Measurements from ENCODE around the gene ZFAND3.

The ZFAND3 gene

DNA sequence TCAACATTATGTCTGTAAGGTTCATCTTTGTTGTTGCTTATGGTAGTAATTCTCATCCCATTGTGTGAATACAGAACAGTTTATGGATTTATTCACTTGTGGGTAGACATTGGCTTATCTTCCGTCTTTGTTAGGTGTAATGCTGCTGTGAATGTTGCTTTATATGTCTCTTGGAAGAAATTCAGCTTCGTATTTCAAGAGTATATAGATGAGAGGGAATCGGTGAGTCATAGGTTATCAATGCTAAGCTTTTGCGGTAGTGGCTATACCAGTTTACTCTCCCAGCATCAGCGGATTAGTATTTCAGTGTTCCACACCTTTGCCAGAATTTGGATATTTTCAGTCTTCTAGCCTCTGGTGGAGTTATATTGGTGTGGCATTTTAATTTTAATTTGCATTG is 77.8 kb downstream of the ZFAND3 start:
- Histone ChIP-seq H3K79me2 (ENCODE audit: control insufficient read depth, insufficient read depth, low read length, unreplicated experiment) (peaks cover 78% of the 10 kb centered on the region), H3K36me3 (ENCODE audit: insufficient read depth, low read length) (0 out of 2 replicates have a peak, but pooled peaks cover 3% of the 10 kb centered on the region), H2AFZ (ENCODE audit: low read length, unreplicated experiment) (no peak overlapping the region), H3K4me3 (ENCODE audit: low read depth, low read length) (no peak overlapping the region), H3K27ac (ENCODE audit: low read depth, low read length) (no peak overlapping the region), H3K4me1 (ENCODE audit: control insufficient read depth, insufficient read depth, low read length, unreplicated experiment) (peaks cover 3% of the 10 kb centered on the region), H3K27me3 (ENCODE audit: insufficient read depth, low read length) (no peaks in the 10 kb centered on the region)

DNA sequence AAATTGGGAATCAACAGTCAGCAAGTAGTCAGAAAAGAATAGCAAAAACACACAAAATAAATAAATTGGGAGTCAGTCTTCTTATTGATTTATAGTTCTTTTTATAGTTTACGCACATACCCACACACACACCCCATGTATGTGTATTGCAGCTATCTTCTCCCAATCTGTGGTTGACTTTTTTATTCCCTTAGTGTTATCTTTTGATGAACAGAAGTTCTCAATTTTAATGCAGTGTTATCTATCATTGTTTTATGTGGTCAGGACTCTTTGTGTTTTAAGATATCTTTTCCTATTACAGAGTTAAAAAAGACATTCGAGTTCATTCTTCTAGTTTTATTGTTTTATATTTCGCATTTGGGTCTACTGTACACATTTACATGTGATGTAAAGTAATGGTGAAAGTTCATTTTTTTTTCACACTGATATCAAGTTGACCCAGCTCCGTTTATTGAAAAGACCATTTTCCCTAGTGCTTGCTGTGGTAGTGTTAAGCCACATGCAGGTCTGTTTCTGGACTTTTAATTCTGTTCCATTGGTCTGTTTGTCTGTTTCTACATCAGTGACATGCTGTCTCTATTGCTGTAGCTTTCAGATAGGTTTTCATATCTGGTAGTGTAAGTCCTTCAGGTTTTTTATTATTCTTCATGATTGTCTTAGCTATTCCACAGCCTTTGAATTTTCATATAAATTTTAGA is 78.4 kb downstream of the ZFAND3 start:
- H3K4me1 ChIP-seq (ENCODE audit: control insufficient read depth, insufficient read depth, low read length, unreplicated experiment), result peaks cover 3% of the 10 kb centered on the region
- H3K27ac ChIP-seq (ENCODE audit: low read depth, low read length), result no peak overlapping the region
- H2AFZ ChIP-seq (ENCODE audit: low read length, unreplicated experiment), result no peak overlapping the region
- H3K79me2 ChIP-seq (ENCODE audit: control insufficient read depth, insufficient read depth, low read length, unreplicated experiment), result peaks cover 78% of the 10 kb centered on the region
- no peak overlapping the region for H3K4me3 ChIP-seq (ENCODE audit: low read depth, low read length)
- no peaks in the 10 kb centered on the region for H3K27me3 ChIP-seq (ENCODE audit: insufficient read depth, low read length)
- H3K36me3 ChIP-seq (ENCODE audit: insufficient read depth, low read length), result 0 out of 2 replicates have a peak, but pooled peaks cover 2% of the 10 kb centered on the region

DNA sequence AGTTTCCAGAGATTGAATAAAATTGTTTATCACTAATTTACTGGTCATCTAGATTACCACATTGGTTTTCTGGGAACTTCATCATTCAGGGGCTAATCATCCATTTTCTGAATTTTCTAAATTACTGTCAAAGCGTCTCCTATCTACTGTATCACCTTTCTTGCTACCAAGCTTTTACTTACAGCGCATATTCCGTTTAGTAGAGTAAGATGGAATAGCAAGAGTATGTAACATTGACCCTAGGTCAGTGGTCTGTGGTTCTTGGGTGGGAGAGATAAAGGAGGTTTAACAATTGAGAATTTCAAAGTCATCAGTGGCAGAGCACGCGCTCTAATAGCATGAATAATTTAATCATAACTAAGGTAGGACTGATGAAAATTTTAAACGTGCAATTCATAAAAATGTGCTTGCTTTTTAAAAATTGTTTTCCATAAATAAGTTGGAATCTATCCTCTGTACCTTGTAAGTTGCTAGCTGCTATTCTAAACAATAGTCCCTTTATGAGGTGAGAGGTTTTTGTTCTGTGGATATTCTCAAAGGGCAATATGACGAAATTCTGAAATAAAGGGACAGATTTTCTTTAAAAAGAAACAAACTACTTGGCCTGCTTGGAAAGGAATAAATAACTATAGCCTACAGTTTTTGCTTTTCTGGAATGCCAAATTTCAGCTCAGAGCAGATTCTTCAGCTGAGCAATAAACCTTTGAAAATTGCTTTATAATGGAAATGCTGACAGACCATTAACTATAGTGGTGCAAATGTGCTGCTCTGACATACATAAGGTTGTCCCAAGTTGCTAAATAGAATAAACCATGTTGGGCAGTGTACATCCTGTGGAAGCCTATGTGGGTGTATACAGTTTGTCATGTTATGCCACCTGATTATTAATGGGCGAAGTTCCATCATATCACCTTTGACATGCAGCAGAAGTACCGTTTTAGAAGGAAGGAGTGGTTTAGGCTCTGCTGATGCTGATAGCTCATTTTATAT is 84.1 kb downstream of the ZFAND3 start:
- Histone ChIP-seq H3K4me3 (ENCODE audit: low read depth, low read length) (no peak overlapping the region), H3K4me1 (ENCODE audit: control insufficient read depth, insufficient read depth, low read length, unreplicated experiment) (peaks cover 12% of the 10 kb centered on the region), H3K79me2 (ENCODE audit: control insufficient read depth, insufficient read depth, low read length, unreplicated experiment) (peaks cover 88% of the 10 kb centered on the region), H3K27me3 (ENCODE audit: insufficient read depth, low read length) (no peaks in the 10 kb centered on the region), H3K27ac (ENCODE audit: low read depth, low read length) (no peak overlapping the region), H3K36me3 (ENCODE audit: insufficient read depth, low read length) (no peaks in the 10 kb centered on the region), H2AFZ (ENCODE audit: low read length, unreplicated experiment) (no peak overlapping the region)

DNA sequence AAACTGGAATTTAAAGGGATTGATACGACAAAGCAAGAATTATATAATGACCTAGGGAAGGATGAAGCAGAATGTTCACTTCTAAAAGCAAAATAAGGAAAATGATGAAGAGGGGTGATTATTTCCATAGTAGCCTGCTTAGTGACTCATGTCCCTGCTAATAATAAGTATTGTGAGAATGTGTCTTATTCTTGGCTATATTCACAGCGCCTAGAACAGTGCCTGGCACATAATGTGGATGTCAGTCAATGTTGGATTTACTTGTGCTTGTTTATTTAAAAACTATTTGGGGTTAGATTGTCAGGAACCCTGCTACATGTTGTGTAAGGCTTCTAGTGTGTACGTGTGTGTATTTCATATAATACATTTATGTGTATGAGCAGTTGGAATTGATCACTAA is 85.1 kb downstream of the ZFAND3 start:
- peaks cover 12% of the 10 kb centered on the region for H3K4me1 ChIP-seq (ENCODE audit: control insufficient read depth, insufficient read depth, low read length, unreplicated experiment)
- H3K27ac ChIP-seq (ENCODE audit: low read depth, low read length), result no peak overlapping the region
- H2AFZ ChIP-seq (ENCODE audit: low read length, unreplicated experiment), result no peak overlapping the region
- H3K36me3 ChIP-seq (ENCODE audit: insufficient read depth, low read length), result no peaks in the 10 kb centered on the region
- no peaks in the 10 kb centered on the region for H3K27me3 ChIP-seq (ENCODE audit: insufficient read depth, low read length)
- H3K79me2 ChIP-seq (ENCODE audit: control insufficient read depth, insufficient read depth, low read length, unreplicated experiment), result peaks cover 85% of the 10 kb centered on the region
- no peak overlapping the region for H3K4me3 ChIP-seq (ENCODE audit: low read depth, low read length)

DNA sequence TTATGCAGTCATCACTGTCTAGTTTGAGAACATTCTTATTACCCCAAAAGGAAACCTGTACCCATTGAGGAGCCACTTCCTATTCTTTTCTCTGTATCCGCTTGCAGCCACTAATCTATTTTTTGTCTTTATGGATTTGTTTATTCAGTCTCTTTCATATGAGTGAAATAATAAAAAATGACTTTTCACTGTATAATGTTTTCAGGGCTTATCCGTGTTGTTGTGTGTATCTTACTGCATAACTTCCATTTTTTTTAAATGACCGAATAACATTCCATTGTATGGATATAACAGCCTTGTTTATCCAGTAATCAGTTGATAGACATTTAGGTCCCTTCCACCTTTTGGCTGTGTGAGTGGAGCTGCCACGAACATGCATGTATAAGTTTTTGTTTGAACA is 86.6 kb downstream of the ZFAND3 start:
- Histone ChIP-seq H2AFZ (ENCODE audit: low read length, unreplicated experiment) (no peak overlapping the region), H3K27me3 (ENCODE audit: insufficient read depth, low read length) (no peaks in the 10 kb centered on the region), H3K4me3 (ENCODE audit: low read depth, low read length) (no peak overlapping the region), H3K79me2 (ENCODE audit: control insufficient read depth, insufficient read depth, low read length, unreplicated experiment) (peaks cover 87% of the 10 kb centered on the region), H3K36me3 (ENCODE audit: insufficient read depth, low read length) (no peaks in the 10 kb centered on the region), H3K27ac (ENCODE audit: low read depth, low read length) (no peak overlapping the region), H3K4me1 (ENCODE audit: control insufficient read depth, insufficient read depth, low read length, unreplicated experiment) (peaks cover 12% of the 10 kb centered on the region)

DNA sequence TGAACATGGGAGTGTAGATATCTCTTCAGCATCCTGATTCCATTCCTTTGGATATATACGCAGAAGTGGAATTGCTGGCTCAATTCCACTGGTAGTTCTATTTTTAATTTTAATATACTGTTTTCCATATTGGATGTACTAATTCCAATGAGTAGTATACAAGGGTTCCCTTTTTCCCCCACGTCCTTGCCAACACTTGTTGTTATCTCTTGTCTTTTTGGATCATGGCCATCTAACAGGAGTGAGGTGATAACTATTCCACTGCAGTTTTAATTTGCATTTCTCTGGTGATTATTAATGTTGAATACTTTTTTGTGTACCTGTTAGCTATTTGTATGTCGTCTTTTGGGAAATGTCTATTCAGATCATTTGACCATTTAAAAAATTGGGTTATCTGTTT is 91.5 kb downstream of the ZFAND3 start:
- Histone ChIP-seq H3K79me2 (ENCODE audit: control insufficient read depth, insufficient read depth, low read length, unreplicated experiment) (peaks cover 75% of the 10 kb centered on the region), H3K4me1 (ENCODE audit: control insufficient read depth, insufficient read depth, low read length, unreplicated experiment) (peaks cover 17% of the 10 kb centered on the region), H3K27me3 (ENCODE audit: insufficient read depth, low read length) (no peaks in the 10 kb centered on the region), H3K27ac (ENCODE audit: low read depth, low read length) (no peak overlapping the region), H2AFZ (ENCODE audit: low read length, unreplicated experiment) (no peak overlapping the region), H3K36me3 (ENCODE audit: insufficient read depth, low read length) (no peaks in the 10 kb centered on the region), H3K4me3 (ENCODE audit: low read depth, low read length) (no peak overlapping the region)

DNA sequence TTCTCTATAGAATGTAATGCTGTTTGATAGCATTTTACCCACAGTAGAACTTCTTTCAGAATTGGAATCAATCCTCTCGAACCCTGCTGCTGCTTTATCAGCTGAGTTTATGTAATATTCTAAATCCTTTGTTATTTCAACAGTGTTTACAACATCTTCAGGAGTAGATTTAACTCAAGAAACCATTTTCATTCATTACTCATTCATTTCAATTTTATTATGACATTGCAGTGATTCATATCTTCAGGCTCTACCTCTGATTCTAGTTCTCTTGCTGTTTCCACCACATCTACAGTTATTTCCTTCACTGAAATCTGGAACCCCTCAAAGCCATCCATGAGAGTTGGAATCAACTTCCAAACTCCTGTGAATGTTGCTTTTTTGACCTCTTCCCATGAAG is 93.7 kb downstream of the ZFAND3 start:
- peaks cover 75% of the 10 kb centered on the region for H3K79me2 ChIP-seq (ENCODE audit: control insufficient read depth, insufficient read depth, low read length, unreplicated experiment)
- no peak overlapping the region for H3K4me3 ChIP-seq (ENCODE audit: low read depth, low read length)
- peak overlapping the region; percentile 31; the same call in 1 of the 2 replicates for H3K27ac ChIP-seq (ENCODE audit: low read depth, low read length)
- peaks cover 17% of the 10 kb centered on the region for H3K4me1 ChIP-seq (ENCODE audit: control insufficient read depth, insufficient read depth, low read length, unreplicated experiment)
- no peak overlapping the region for H2AFZ ChIP-seq (ENCODE audit: low read length, unreplicated experiment)
- no peaks in the 10 kb centered on the region for H3K27me3 ChIP-seq (ENCODE audit: insufficient read depth, low read length)
- no peaks in the 10 kb centered on the region for H3K36me3 ChIP-seq (ENCODE audit: insufficient read depth, low read length)

DNA sequence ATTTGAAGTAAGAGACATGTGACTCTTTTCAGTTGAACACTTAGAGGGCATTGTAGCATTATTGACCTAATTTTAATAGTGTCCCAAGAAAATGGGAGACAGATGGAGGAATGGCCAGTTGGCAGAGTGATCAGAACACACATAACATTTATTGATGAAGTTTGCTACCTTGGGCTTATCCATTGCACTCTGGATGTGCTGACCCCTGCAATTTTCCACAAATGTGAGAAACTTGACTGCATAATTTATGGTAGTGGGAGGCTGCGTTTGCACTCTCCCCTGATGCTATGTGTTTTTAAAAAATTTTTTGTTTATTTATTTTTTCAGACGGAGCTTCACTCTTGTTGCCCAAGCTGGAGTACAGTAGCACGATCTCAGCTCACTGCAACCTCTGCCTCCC is 95.9 kb downstream of the ZFAND3 start:
- H3K27ac ChIP-seq (ENCODE audit: low read depth, low read length), result no peak overlapping the region
- no peaks in the 10 kb centered on the region for H3K27me3 ChIP-seq (ENCODE audit: insufficient read depth, low read length)
- peaks cover 81% of the 10 kb centered on the region for H3K79me2 ChIP-seq (ENCODE audit: control insufficient read depth, insufficient read depth, low read length, unreplicated experiment)
- no peaks in the 10 kb centered on the region for H3K36me3 ChIP-seq (ENCODE audit: insufficient read depth, low read length)
- H3K4me3 ChIP-seq (ENCODE audit: low read depth, low read length), result no peak overlapping the region
- H3K4me1 ChIP-seq (ENCODE audit: control insufficient read depth, insufficient read depth, low read length, unreplicated experiment), result peaks cover 17% of the 10 kb centered on the region
- no peak overlapping the region for H2AFZ ChIP-seq (ENCODE audit: low read length, unreplicated experiment)

DNA sequence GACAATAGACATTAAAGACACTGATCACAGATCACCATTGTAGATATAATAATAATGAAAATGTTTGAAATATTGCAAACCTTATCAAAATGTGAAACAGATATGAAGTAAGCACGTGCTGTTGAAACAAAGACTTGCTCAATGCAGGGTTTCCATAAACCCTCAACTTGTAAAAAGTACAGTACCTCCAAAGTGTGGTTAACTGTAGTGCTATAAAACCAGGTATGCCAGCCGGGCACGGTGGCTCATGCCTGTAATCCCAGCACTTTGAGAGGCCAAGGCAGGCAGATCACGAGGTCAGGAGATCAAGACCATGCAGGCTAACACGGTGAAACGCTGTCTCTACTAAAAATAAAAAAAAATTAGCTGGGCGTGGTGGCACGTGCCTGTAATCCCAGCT is 96.6 kb downstream of the ZFAND3 start:
- H3K36me3 ChIP-seq (ENCODE audit: insufficient read depth, low read length), result no peaks in the 10 kb centered on the region
- no peak overlapping the region for H2AFZ ChIP-seq (ENCODE audit: low read length, unreplicated experiment)
- H3K79me2 ChIP-seq (ENCODE audit: control insufficient read depth, insufficient read depth, low read length, unreplicated experiment), result peaks cover 81% of the 10 kb centered on the region
- peaks cover 17% of the 10 kb centered on the region for H3K4me1 ChIP-seq (ENCODE audit: control insufficient read depth, insufficient read depth, low read length, unreplicated experiment)
- no peak overlapping the region for H3K27ac ChIP-seq (ENCODE audit: low read depth, low read length)
- no peaks in the 10 kb centered on the region for H3K27me3 ChIP-seq (ENCODE audit: insufficient read depth, low read length)
- H3K4me3 ChIP-seq (ENCODE audit: low read depth, low read length), result no peak overlapping the region

DNA sequence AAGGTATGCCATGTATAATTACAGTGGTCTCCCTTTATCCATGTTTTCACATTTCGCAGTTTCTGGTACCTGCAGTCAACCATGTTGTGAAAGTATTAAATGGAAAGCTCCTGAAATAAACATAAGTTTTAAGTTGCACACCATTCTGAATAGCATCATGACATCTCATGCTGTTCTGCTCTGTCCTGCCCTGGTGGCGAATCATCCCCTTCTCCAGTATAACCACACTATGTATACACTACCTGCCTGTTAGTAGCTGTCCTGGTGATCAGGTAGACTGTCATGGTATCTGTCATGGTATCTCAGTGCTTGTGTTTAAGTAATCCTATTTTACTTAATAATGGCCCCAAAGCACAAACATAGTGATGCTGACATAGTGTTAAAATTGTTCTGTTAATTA is 97.1 kb downstream of the ZFAND3 start:
- Histone ChIP-seq H3K4me1 (ENCODE audit: control insufficient read depth, insufficient read depth, low read length, unreplicated experiment) (peaks cover 17% of the 10 kb centered on the region), H3K36me3 (ENCODE audit: insufficient read depth, low read length) (no peaks in the 10 kb centered on the region), H3K4me3 (ENCODE audit: low read depth, low read length) (no peak overlapping the region), H2AFZ (ENCODE audit: low read length, unreplicated experiment) (no peak overlapping the region), H3K27me3 (ENCODE audit: insufficient read depth, low read length) (no peaks in the 10 kb centered on the region), H3K79me2 (ENCODE audit: control insufficient read depth, insufficient read depth, low read length, unreplicated experiment) (peaks cover 80% of the 10 kb centered on the region), H3K27ac (ENCODE audit: low read depth, low read length) (no peak overlapping the region)
